ENCODE data around the gene ALDH4A1. TPM values are rescaled to one million over a fixed set of nuclear protein-coding genes. Genes with fewer than 3 reads are reported as not detected.
"Not testable (repeated sequence)": the region's sequence is repeated elsewhere in the genome, so short reads cannot be mapped to it uniquely, and the experiment has no call there.

Gene ALDH4A1
- total and polyA plus RNA-seq, 4 experiments from 2014 or later = 1.1 to 1.6 (median 1.5) TPM

GRCh38 chr1:18858070-18858688 is 44.2 kb downstream of the ALDH4A1 start:
- intact Hi-C loops (cut with micrococcal nuclease) = no loop called here
- CTCF ChIA-PET (ENCODE audit: partially characterized antibody) = no interaction called here
- Histone ChIP-seq H3K36me3 (ENCODE audit: insufficient read depth, low read length) (no peaks in the 10 kb centered on the region), H3K4me3 (ENCODE audit: low read length in 2 of 2) (no peak overlapping the region), H3K4me1 (ENCODE audit: insufficient read depth, low read length) (no peaks in the 10 kb centered on the region), H3K27me3 (ENCODE audit: insufficient read depth, low read length) (no peaks in the 10 kb centered on the region), H3K9me3 (ENCODE audit: control insufficient read depth in 1 of 2, low read length in 2 of 2) (no peaks in the 10 kb centered on the region), H3K27ac (ENCODE audit: low read depth, low read length) (no peak overlapping the region)
- POLR2A ChIA-PET (ENCODE audit: partially characterized antibody) = no interaction called here
- Mint-ChIP-seq H3K36me3 (no peaks in the 10 kb centered on the region), H3K9me3 (peaks cover 0 to 2% (median 0%) of the 10 kb centered on the region in 8 donors), H3K4me3 (no peak overlapping the region), H3K27ac (no peak overlapping the region), H3K4me1 (no peaks in the 10 kb centered on the region), H3K27me3 (peaks cover 3 to 7% of the 10 kb centered on the region in 2 donors)
- no peak for DNase-seq

DNA sequence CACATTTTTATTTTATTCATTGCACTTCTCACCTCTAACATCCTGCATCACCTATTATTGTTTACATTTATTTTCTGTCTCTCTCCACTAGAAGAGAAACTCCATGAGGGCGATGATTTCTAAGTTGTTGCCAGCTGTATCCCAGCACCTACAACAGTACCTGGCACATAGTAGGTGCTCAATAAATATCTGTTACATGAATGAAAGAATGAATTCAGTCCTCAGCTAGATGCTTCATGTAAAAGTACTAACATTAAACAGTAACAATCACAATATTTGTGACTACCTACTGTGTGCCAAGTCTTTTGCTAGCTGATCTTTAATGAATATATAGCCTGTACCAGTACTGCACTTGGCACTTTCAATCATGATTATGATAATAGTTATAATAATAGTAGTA is 45.9 kb downstream of the ALDH4A1 start:
- CTCF ChIA-PET (ENCODE audit: partially characterized antibody) = no interaction called here
- H3K4me3 Mint-ChIP-seq = no peak overlapping the region

GRCh38 chr1:18855573-18855972 is 46.8 kb downstream of the ALDH4A1 start:
- no peaks in the 10 kb centered on the region for H3K36me3 Mint-ChIP-seq
- H3K4me3 Mint-ChIP-seq = no peak overlapping the region
- no peaks in the 10 kb centered on the region for H3K9me3 ChIP-seq (ENCODE audit: control insufficient read depth in 1 of 2, low read length in 2 of 2)
- no peaks in the 10 kb centered on the region for H3K4me1 Mint-ChIP-seq
- H3K27ac ChIP-seq (ENCODE audit: low read depth, low read length) = no peak overlapping the region
- H3K9me3 Mint-ChIP-seq = peaks cover 0 to 2% (median 0%) of the 10 kb centered on the region in 8 donors
- no peak overlapping the region for H3K27ac Mint-ChIP-seq
- H3K27me3 ChIP-seq (ENCODE audit: insufficient read depth, low read length) = no peaks in the 10 kb centered on the region
- intact Hi-C loops (cut with micrococcal nuclease) = no loop called here
- H3K27me3 Mint-ChIP-seq = peaks cover 3 to 7% of the 10 kb centered on the region in 2 donors
- no peaks in the 10 kb centered on the region for H3K4me1 ChIP-seq (ENCODE audit: insufficient read depth, low read length)
- no peaks in the 10 kb centered on the region for H3K36me3 ChIP-seq (ENCODE audit: insufficient read depth, low read length)
- ChIA-PET CTCF (ENCODE audit: partially characterized antibody) (no interaction called here), POLR2A (ENCODE audit: partially characterized antibody) (no interaction called here)
- no peak overlapping the region for H3K4me3 ChIP-seq (ENCODE audit: low read length in 2 of 2)
- no peak for DNase-seq

More for the DNA sequence above, 45.9 kb downstream of the ALDH4A1 start:
- H3K27ac ChIP-seq (ENCODE audit: low read depth, low read length) = no peak overlapping the region
- H3K9me3 Mint-ChIP-seq = peaks cover 0 to 2% (median 0%) of the 10 kb centered on the region in 8 donors
- H3K4me1 ChIP-seq (ENCODE audit: insufficient read depth, low read length) = no peaks in the 10 kb centered on the region
- no peak overlapping the region for H3K27ac Mint-ChIP-seq
- POLR2A ChIA-PET (ENCODE audit: partially characterized antibody) = no interaction called here
- H3K27me3 Mint-ChIP-seq = peaks cover 3 to 7% of the 10 kb centered on the region in 2 donors
- no peak for DNase-seq
- H3K4me3 ChIP-seq (ENCODE audit: low read length in 2 of 2) = no peak overlapping the region
- intact Hi-C loops (cut with micrococcal nuclease) = no loop called here
- no peaks in the 10 kb centered on the region for H3K36me3 ChIP-seq (ENCODE audit: insufficient read depth, low read length)
- no peaks in the 10 kb centered on the region for H3K4me1 Mint-ChIP-seq
- no peaks in the 10 kb centered on the region for H3K9me3 ChIP-seq (ENCODE audit: control insufficient read depth in 1 of 2, low read length in 2 of 2)
- no peaks in the 10 kb centered on the region for H3K36me3 Mint-ChIP-seq
- H3K27me3 ChIP-seq (ENCODE audit: insufficient read depth, low read length) = no peaks in the 10 kb centered on the region

DNA sequence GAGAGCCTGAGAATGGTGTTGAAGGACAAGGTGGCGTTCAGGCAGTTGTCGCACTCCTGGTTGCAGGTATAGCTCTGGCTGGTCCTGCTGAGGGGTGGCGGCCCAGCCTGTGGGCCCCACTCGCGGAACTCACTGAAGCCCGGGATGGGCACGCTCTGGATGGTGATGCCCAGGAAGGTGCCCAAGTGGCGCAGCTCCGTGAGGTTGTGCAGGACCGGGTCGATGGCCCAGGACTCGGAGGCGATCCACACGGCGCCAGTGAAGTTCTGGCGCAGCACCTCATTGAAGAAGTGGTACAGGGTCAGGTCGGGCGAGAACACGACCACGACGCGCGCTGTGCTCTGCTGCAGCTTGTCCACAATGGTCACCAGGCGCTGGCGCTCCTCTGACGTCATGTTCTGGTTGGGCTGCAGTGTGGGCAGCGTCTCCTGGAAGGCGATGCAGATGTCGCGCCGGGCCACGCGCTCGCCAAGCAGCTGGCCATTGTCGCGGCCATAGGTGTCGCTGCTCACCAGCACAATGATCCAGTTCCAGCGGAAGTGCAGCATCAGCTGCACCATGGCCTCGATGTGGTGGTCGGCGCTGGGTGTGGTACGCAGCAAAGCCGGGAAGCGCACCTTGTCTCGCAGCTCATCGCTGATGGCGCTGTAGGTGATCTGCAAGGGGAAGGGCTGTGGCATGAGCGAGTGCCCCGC is 47.9 kb downstream of the ALDH4A1 start:
- Mint-ChIP-seq H3K27me3 (peaks cover 3 to 7% of the 10 kb centered on the region in 2 donors), H3K4me1 (no peaks in the 10 kb centered on the region), H3K9me3 (peaks cover 0 to 2% (median 0%) of the 10 kb centered on the region in 8 donors), H3K4me3 (no peak overlapping the region), H3K27ac (no peak overlapping the region), H3K36me3 (no peaks in the 10 kb centered on the region)
- Histone ChIP-seq H3K9me3 (ENCODE audit: control insufficient read depth in 1 of 2, low read length in 2 of 2) (no peaks in the 10 kb centered on the region), H3K27ac (ENCODE audit: low read depth, low read length) (no peak overlapping the region), H3K4me1 (ENCODE audit: insufficient read depth, low read length) (no peaks in the 10 kb centered on the region), H3K27me3 (ENCODE audit: insufficient read depth, low read length) (no peaks in the 10 kb centered on the region), H3K36me3 (ENCODE audit: insufficient read depth, low read length) (no peaks in the 10 kb centered on the region), H3K4me3 (ENCODE audit: low read length in 2 of 2) (no peak overlapping the region)
- no peak for DNase-seq
- ChIA-PET CTCF (ENCODE audit: partially characterized antibody) (no interaction called here), POLR2A (ENCODE audit: partially characterized antibody) (no interaction called here)
- intact Hi-C loops (cut with micrococcal nuclease) = no loop called here

GRCh38 chr1:18852501-18852900 is 49.9 kb downstream of the ALDH4A1 start:
- Histone ChIP-seq H3K27me3 (ENCODE audit: insufficient read depth, low read length) (no peaks in the 10 kb centered on the region), H3K9me3 (ENCODE audit: control insufficient read depth in 1 of 2, low read length in 2 of 2) (no peaks in the 10 kb centered on the region), H3K36me3 (ENCODE audit: insufficient read depth, low read length) (no peaks in the 10 kb centered on the region), H3K27ac (ENCODE audit: low read depth, low read length) (no peak overlapping the region), H3K4me3 (ENCODE audit: low read length in 2 of 2) (no peak overlapping the region), H3K4me1 (ENCODE audit: insufficient read depth, low read length) (no peaks in the 10 kb centered on the region)
- H3K27me3 Mint-ChIP-seq = peaks cover 3 to 9% of the 10 kb centered on the region in 2 donors
- H3K9me3 Mint-ChIP-seq = peaks cover 0 to 2% (median 0%) of the 10 kb centered on the region in 8 donors
- no peaks in the 10 kb centered on the region for H3K36me3 Mint-ChIP-seq
- ChIA-PET POLR2A (ENCODE audit: partially characterized antibody) (no interaction called here), CTCF (ENCODE audit: partially characterized antibody) (no interaction called here)
- no peak overlapping the region for H3K27ac Mint-ChIP-seq
- H3K4me3 Mint-ChIP-seq = no peak overlapping the region
- no peaks in the 10 kb centered on the region for H3K4me1 Mint-ChIP-seq
- no peak for DNase-seq
- intact Hi-C loops (cut with micrococcal nuclease) = no loop called here

- Mint-ChIP-seq H3K27ac (no peak overlapping the region), H3K4me3 (no peak overlapping the region), H3K36me3 (no peaks in the 10 kb centered on the region), H3K27me3 (peaks cover 0 to 2% of the 10 kb centered on the region in 2 donors), H3K4me1 (no peaks in the 10 kb centered on the region), H3K9me3 (peaks cover 0 to 8% (median 3%) of the 10 kb centered on the region in 8 donors)
- no peak overlapping the region for H3K27ac ChIP-seq (ENCODE audit: low read depth, low read length)
- no peaks in the 10 kb centered on the region for H3K36me3 ChIP-seq (ENCODE audit: insufficient read depth, low read length)
- POLR2A ChIA-PET (ENCODE audit: partially characterized antibody) = no interaction called here
- no peaks in the 10 kb centered on the region for H3K27me3 ChIP-seq (ENCODE audit: insufficient read depth, low read length)
- DNase-seq = no peak
- CTCF ChIA-PET (ENCODE audit: partially characterized antibody) = interaction anchor here (1.0 kb wide), 1 partner anchor 11 kb away, joined by 3 read pairs; no protein-coding TSS in a partner anchor
- H3K4me3 ChIP-seq (ENCODE audit: low read length in 2 of 2) = no peak overlapping the region
- H3K4me1 ChIP-seq (ENCODE audit: insufficient read depth, low read length) = no peaks in the 10 kb centered on the region
- no peaks in the 10 kb centered on the region for H3K9me3 ChIP-seq (ENCODE audit: control insufficient read depth in 1 of 2, low read length in 2 of 2)
- intact Hi-C loops (cut with micrococcal nuclease) = no loop called here
Measured at GRCh38 chr1:18849261-18849711, 53.1 kb downstream of the ALDH4A1 start.

GRCh38 chr1:18847723-18848122 is 54.6 kb downstream of the ALDH4A1 start:
- Mint-ChIP-seq H3K27ac (peak overlapping the region in 1 of 7 donors; percentile 11), H3K9me3 (peaks cover 2 to 14% (median 8%) of the 10 kb centered on the region in 8 donors)
- H3K27ac ChIP-seq (ENCODE audit: low read depth, low read length); H3K36me3 Mint-ChIP-seq; H3K27me3 ChIP-seq (ENCODE audit: insufficient read depth, low read length); H3K4me3 Mint-ChIP-seq; H3K4me3 ChIP-seq (ENCODE audit: low read length in 2 of 2); H3K36me3 ChIP-seq (ENCODE audit: insufficient read depth, low read length); H3K9me3 ChIP-seq (ENCODE audit: control insufficient read depth in 1 of 2, low read length in 2 of 2); H3K27me3 Mint-ChIP-seq; DNase-seq; POLR2A ChIA-PET (ENCODE audit: partially characterized antibody); H3K4me1 Mint-ChIP-seq; H3K4me1 ChIP-seq (ENCODE audit: insufficient read depth, low read length); intact Hi-C loops (cut with micrococcal nuclease): not testable (repeated sequence)
- CTCF ChIA-PET (ENCODE audit: partially characterized antibody) = interaction anchor here (1.1 kb wide), 1 partner anchor 37 kb away, joined by 3 read pairs; no protein-coding TSS in a partner anchor

Data from CD4-positive, alpha-beta memory T cell (primary cell).